ENCODE measurements around the gene CADPS2. TPM values are rescaled to one million over a fixed set of nuclear protein-coding genes. Genes with fewer than 3 reads are reported as not detected.

CADPS2 gene
- total RNA-seq, 1 experiment from 2014 or later: 0.23 TPM

DNA sequence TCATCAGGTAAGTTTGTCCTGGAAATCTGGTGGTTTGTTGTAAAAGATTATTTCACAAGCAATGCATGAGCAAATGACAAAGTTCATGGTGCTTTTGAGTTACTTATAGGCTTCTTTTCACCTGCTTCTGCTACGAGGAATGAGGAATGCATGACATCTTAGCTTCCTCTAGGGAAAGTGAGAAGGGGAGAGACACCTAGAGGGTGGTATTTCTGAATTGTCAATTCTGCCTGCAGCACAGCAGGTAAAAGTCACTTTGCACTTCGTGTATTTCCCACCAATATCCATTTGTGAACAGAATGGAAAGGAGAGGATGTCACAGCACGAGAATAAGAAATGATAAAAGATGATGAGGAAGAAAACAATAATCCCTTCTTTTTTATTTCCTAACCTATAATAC lies 428.3 kb downstream of the CADPS2 start:
- DNase-seq (ENCODE audit: low read depth): no peak

DNA sequence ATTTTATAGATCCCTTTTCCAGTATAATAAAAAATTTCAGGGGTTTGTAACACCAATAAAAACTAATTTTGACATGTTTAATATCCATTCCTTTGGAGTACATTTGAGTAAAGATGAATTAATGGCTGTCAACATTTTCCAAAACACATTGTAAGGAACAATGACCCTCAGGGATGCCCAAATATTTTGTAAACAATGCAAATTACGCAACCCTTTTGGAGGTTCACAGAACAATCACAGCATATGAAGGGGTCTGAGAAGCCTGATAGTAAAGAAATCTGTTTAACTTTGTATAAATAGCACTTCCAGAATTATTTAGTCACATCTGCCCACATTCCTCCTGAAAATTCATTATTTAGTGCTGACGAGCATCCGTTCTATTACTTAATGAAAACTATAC lies 428.9 kb downstream of the CADPS2 start:
- DNase-seq (ENCODE audit: low read depth): no peak

DNA sequence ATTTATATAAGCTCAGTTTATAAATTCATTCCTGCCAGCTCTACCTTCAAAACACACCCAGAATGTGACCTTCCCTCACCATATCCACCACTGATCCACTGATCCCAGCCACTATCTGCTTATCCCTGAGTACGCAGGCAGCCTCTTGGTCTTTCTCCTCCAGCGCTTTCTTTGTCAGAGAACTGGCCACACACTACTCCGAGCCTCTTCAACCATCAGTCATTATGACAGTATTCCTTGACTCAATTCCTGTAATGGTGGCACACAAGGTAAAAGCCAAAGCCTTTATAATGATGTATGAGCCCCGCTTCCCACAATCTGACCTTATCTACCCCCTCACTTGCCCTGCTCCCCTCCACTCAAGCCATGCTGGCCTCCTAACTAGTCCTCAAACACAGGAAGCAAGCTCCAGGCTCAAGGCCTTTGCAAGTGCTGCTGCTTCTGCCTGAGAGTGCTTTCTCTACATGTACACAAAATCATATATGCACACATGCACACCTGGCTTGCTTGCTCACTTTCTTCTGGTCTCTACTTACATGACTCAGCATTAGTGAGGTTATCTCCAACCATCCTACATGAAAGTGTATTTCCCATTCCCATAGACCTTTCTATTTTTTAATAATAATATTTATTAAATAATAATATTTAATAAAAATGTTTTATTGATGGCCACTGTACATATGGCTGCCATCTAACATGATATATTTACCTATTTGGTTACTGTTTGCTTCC lies 431.3 kb downstream of the CADPS2 start:
- DNase-seq (ENCODE audit: low read depth): no peak

DNA sequence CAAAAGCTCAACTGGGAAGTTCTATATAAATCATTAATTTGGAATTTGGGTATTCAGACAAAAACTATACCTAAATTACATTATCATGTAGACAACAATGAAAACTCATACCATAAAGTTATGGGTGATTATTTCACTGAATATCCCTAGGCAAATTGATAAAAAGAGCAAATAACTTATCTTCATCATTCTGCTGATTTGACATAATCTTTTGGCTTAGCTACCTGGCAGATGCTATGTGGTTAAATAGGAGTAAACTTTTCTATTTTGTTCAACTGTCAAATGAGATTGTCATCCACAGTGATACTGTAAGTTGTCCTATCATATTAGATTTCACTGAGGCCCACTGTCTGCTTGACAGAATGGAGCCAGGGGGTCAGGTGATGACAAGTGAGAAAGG lies 432.8 kb downstream of the CADPS2 start:
- no peak for DNase-seq (ENCODE audit: low read depth)

DNA sequence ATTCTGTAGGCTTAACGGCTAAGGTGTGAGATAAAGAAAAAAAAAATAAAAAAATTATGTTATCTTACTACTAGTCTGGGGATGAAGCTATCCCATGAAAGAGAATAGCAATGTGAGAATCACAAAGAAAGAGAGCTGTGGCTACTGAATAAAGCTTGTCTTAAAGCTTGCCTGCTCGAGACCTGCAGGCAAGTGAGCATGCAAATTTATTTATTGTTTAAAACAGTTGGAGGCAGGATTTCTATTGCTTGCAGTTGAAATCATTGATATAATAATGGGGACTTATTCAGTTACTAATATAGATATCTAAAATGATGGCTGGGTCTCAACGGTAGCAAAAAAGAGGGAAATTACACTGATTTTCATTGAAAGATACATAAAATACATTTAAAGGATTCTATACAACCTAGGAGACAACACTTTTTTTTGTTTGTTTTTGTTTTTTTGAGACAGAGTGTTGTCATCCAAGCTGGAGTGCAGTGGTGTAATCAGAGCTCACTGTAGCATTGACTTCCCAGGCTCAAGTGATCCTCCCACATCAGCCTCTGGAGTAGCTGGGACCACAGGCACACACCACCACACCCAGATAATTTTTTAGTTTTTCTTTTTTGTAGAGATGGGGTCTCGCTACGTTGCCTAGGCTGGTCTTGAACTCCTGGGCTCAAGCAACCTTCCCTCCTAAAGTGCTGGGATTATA lies 437.2 kb downstream of the CADPS2 start:
- no peak for DNase-seq (ENCODE audit: low read depth)

DNA sequence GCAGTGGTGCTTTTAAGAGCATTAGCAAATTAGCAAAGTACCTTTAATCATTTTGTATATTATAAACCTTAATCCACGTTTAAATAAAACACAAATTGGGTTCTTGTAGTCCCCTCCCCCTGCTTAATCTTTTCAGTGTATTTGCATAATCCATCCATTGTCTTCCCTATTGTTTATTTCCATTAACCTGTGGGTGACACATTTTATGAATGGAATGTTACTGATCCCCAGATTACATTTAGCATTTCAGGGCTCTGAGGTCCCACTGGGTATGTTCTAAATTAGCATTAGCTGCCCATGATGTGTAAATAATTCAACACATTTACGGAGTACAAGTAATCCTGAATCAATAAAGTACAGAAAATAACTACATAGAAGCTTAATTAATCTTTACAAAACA lies 443.3 kb downstream of the CADPS2 start:
- no peak for DNase-seq (ENCODE audit: low read depth)

DNA sequence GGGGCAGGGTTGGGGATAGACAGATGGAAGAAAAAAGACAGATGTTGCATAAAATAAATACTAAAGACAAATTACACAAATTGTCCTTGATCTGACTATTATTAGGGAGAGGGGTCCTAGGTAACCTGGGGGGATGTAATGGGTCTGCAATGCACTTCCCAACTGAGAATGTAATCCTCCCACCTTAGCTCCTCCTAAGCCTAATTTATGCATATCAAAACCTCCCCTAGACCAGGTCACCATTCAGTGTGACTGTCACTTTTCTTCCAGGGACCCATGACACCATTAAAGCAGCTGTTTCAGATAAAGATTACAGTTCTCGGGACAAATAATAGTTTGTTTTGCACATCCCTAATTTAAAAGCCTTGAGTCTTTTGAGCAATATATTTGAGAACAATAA lies 447.8 kb downstream of the CADPS2 start:
- DNase-seq (ENCODE audit: low read depth): no peak

DNA sequence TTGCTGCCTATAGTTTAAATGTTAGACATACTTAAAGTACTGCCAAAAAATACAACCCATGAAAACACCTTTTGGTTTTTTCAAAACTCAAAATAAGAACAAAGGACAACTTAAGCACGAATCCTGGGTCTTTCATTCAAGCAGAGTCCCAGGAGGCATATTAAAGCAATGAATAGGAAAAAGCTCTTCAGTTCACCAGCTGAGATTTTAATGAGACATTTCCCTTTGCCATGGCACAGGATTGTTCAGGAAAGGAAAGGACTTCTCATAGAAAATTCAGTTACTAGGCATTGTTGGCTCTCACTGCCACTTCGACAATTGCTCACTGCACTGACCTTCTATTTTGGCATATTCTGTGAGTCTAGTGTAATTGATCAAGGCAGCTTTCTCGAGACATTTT lies 448.3 kb downstream of the CADPS2 start:
- no peak for DNase-seq (ENCODE audit: low read depth)

DNA sequence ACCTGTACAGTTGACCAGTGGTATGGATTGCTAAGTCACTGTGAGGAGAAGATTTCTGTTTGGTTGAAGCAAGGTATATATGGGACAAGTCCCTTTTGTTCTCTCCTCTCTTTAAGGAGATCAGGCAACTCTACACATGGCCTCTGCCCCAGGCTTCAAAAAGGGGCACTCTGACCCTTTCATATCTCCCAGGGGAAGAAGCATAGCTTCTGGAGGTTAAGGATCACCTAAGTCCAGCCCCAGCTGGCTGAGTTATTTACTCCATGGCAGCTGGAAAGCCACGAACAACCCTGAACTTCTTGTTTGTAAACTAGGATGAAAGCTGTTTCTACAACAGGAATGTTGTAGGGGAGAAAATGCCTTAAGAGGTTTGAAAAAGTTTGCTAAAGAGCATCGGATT lies 452.5 kb downstream of the CADPS2 start:
- no peak for DNase-seq (ENCODE audit: low read depth)

DNA sequence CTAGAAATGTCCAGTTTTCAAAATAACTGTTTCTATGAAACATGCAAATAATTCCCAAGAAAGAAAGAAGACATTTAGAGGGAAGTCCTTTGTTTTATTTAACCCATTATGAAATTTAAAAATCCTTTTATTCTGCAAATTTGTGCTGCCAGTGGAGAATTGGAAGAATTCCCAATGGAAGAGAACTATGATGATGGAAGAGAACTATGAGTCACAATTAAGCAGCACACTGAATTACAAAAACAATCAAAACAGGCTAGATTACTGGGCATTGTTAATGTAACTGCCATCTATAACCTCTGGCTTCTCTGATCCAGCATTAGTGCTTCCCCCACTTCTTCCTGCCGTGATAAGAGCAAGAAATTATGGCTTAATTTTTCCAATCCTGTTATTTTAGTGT lies 455.6 kb downstream of the CADPS2 start:
- no peak for DNase-seq (ENCODE audit: low read depth)

DNA sequence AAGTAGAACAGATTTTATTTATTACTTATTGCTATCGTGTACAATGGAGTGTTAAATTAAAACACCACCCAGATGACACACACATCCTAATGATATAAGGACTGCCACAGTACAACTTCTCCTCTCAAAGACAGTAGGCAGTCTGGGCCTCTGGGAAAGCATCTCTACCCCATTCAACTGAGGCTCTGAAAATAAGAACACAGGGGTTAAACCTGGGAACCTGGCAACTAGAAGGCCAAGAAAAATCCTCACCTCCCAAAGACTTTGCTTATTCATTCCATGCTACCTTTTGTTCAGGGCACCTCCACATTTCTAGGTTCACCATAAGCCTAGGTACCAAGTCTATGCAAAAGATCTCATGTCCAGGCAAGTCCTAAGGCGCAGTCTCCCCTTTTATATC lies 456.3 kb downstream of the CADPS2 start:
- no peak for DNase-seq (ENCODE audit: low read depth)

DNA sequence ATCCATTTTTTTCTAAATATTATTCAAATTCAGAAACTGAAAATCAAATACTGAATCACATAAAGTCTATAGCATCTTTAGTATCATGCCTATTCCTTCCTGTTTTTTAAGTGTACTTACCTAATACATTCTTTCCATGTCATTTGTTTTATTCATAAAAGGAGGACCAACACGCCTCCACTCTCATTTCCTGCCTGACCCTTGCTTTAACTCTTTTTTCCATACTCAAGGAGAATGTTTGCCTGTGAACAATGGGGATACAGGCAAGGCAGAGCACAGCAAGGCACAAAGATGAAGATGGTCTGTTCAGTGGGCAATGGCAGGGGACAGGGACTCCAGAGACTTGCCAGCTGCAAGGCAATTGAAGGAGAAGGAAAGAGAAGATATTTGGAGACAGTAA lies 460.5 kb downstream of the CADPS2 start:
- no peak for DNase-seq (ENCODE audit: low read depth)

DNA sequence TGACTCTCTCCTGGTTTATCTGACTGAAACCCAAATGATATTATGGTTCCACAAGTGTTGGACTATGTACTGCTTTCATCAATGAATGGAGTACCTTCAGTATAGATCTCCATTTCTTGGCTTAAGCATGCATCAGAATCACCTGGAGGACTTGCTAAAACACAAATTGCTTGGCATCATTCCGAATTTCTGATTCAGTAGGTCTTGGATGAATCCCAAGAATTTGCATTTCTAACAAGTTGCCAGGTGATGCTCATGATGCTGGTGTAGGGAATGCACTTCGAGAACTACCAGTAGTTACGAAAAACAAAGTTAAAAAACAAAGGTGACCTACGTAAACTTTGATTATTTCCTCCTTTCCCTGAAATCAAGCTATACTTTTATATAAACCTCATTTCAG lies 462.7 kb downstream of the CADPS2 start:
- no peak for DNase-seq (ENCODE audit: low read depth)

DNA sequence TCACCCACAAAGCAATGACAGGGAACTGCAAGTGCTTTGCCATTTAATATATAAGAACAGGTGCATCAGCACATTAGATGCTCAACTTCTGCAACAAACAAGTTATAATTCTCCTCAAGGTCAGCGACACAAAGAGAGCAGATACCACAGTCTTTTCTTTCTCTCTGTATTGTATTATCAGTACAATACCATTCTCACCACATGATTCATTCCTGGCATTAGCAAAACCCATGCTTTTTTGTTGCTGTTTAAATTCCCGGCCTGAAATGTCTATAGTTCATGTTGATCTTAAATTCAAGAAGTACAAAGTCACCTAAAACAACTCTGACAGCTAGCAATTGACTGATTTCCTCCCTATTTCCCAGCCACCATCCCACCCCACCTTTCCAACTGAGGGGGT lies 469.9 kb downstream of the CADPS2 start:
- DNase-seq (ENCODE audit: low read depth): no peak

DNA sequence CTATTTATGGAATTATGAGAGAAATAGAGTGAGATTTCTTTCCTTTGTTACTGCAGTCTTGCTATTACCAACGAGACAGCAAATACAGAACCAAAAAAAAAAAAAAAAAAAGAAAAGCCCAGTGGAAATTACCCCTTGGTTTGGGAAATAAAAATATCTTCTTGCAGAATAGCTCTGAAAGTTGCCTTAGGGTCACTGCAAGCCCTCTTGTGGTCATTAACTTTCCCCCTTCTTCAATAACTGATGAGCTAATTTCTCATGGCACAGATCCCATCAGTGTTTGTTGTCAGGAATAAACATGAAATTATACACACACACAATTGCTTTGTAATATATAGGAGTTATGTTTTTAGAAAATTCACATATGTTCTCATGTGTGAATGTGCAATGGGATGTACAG lies 470.8 kb downstream of the CADPS2 start:
- DNase-seq (ENCODE audit: low read depth): no peak

DNA sequence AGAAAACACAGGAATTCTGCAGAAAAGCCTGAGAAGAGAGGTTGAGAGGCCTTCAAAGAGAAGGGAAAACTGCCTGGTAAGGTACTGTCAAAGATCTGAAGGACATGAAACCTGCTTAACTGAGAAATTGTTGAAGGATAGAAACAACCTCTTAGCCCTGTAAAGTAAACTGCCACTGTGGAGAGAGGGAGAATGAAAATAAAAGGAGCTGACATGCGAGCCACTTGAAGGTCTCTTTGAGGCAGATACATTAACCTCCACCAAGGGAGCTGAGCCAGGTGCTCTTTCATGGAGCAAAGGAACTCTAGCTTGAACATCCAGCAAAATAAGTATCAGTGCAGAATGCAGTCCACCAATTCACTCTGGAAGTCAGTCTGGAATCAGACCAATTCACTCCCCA lies 472.9 kb downstream of the CADPS2 start:
- no peak for DNase-seq (ENCODE audit: low read depth)

DNA sequence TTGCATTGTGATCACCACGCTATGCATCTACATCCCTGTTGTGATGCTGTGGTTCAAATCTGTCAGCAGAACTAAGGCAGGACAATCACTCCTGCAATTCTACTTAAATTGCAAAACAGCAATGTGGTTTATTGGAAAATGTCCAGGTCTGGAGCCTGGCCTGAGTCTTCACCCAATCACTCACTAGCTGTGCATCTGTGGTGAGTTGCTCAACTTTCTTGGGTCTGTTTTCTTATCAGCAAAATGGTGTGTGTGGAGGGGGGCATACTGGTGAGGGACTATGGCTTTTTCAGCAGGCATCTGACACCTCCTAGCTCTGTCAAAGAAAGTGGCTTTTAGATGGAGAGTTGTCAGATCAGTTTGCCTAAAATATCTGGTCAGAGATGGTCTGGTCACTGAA lies 473.4 kb downstream of the CADPS2 start:
- no peak for DNase-seq (ENCODE audit: low read depth)

DNA sequence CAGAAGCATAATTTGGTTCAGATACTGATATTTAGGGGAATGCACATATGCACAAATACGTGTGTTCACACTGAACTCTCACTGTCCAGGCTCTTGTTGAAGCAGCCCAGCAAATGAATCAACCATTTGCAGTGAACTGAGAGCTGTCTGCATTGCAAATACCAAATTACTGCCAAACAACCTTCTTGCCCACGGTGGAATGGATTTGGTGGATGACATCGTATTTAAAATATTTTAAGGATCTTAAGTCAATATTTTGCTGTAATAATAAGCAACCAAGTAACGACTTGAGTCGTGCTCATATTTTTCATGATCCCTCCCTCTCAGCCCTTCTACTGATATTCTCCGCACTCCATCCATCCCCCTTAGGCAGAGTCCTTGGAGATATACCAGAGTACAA lies 473.8 kb downstream of the CADPS2 start:
- no peak for DNase-seq (ENCODE audit: low read depth)

DNA sequence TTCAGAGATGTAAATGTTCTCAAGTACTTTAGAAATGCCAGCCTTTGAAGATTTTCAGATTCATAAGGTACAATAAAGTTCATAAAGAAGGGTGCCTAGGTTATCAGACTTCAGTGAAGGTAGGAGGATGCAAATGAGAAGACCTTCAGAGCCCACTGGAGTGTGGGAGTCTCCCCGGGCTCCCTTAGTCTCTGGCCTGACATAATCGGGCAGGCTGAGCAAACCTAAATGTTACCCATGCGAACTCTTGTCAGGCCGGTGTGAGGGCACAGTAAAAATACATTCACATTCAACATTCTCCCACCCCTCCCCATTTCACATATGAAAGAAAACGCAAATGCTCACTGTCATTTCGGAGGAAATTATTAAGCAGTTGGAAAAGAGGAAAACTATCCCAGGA lies 479.1 kb downstream of the CADPS2 start:
- DNase-seq (ENCODE audit: low read depth): no peak

DNA sequence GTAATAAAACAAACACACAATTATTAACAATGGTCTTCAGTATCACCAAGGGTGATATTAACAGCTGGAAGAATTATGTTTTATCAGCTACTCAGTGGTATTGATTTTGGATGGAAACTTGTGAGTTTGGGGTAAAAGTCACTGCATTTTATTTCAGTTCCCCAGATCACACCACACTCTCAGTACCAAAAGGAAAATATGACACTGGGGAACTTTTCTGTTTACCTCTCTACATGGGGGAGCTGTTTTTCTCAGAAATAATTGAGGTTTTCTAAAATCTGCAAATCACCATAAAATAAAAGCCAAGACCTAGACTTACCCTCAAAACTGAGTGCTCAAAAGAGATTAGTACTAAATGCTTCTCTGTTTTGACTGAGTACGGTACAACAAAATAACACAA lies 483.1 kb downstream of the CADPS2 start:
- no peak for DNase-seq (ENCODE audit: low read depth)

DNA sequence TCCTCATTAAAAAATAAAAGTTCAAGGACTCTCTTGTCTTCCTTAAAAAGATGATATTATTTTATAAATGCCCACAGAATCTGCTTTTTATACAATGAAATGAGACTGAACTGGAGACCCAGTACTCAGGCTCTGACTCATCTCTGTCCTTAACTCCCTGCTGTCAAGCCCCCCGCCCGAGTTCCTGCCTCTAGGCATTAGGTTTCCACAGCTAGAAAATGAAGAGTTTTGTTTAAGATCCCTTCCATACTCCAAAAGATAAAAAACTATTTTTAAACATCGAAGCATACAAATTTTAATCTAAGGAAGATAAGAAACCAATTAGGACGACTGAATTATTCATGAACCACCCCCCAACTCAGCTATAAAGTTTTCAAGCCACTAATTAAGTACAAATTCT lies 484.0 kb downstream of the CADPS2 start:
- DNase-seq (ENCODE audit: low read depth): no peak

DNA sequence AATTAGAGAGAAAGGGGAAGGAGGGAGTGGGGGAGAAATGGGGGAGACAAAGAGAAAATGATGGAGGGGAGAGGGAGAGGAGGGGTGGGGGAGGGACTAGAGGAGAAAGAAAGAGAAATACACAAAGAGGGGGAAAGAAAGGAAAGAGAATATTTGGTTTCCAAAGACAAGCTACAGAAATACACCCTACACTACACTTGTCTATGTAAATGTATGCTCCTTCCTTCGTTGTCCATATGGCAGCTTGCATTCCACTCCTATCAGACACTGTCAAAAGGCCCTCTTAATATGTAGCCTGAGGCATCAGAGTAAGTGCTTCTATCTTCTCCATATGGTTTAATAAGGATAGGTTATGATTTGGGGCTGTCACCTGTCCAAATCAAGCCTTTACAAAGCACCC lies 488.9 kb downstream of the CADPS2 start:
- no peak for DNase-seq (ENCODE audit: low read depth)

DNA sequence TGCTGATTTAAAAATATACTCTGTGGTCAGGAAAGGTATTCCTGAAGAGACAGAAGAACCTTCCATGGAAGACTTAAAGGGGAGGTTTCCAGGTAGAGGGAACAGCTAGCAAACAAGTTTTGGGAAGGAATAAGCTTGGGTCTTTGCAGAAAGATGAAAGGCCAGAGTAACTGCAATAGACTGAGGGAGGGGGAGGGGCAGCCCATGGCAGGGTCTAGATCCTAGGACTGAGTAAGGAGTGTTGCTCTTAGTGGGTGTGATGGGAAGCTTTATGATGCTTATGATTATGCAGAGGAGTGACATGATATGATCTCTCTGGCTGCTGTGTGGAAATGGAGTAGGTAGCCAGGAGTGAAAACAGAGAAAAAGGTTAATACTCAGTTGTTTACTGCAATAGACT lies 491.7 kb downstream of the CADPS2 start:
- DNase-seq (ENCODE audit: low read depth): no peak

DNA sequence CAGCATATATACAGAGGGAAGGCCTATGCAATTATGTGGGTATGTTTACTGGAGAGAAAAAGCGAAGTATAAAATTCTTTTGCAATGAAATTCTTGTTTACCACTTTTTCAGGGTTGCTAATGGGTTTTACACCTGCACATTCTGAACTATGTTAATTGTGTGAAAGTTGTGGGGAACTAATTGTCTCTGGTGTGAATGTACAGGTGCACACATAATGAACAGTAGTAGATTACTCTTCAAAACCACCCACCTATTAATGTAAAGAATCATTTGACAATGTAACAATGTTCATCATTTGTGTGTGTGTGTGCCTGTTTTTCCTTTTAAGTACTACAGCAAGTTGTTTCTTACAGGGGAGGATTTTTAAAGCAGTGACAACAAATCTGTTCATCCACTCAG lies 501.7 kb downstream of the CADPS2 start:
- DNase-seq (ENCODE audit: low read depth): no peak
